SK-N-SH treated with all-trans-retinoic acid at 6 μM for 48 hours (cell line): ENCODE results near the gene MDGA2.

Source experiments
- ISL1 ChIP-seq: fragments of 250-450 bp; sonication (Bioruptor Pico); IDR thresholded peaks from 2 replicates; pipeline ENCODE4 v2.1.2; 2022; ENCODE audit warnings: mild to moderate bottlenecking, moderate library complexity
- PATZ1 ChIP-seq: fragments of 250-450 bp; sonication (Bioruptor Pico); IDR thresholded peaks from 2 replicates; pipeline ENCODE4 v1.8.0; 2020; ENCODE audit warnings: mild to moderate bottlenecking, moderate library complexity, borderline replicate concordance
- POU6F1 ChIP-seq: fragments of 250-450 bp; sonication (Bioruptor Pico); IDR thresholded peaks from 2 replicates; pipeline ENCODE4 v1.8.0; 2021; ENCODE audit warnings: low read depth, mild to moderate bottlenecking, moderate library complexity, borderline replicate concordance
- SNAI2 ChIP-seq: fragments of 250-450 bp; sonication (Bioruptor Pico); IDR thresholded peaks from 2 replicates; pipeline ENCODE4 v1.5.0; 2020; ENCODE audit warnings: mild to moderate bottlenecking, moderate library complexity
- ZFP30 ChIP-seq: fragments of 450-650 bp; formaldehyde crosslinking; IDR thresholded peaks from 2 replicates; pipeline ENCODE4 v1.5.0; 2022; ENCODE audit warnings: mild to moderate bottlenecking, moderate library complexity
- ZNF565 ChIP-seq: fragments of 450-650 bp; formaldehyde crosslinking; conservative IDR thresholded peaks from 2 replicates; pipeline ENCODE4 v1.5.0; 2020; ENCODE audit warnings: low read depth, mild to moderate bottlenecking, moderate library complexity
- ZNF70 ChIP-seq: fragments of 450-650 bp; formaldehyde crosslinking; IDR thresholded peaks from 2 replicates; pipeline ENCODE4 v1.5.0; 2020; ENCODE audit warnings: mild to moderate bottlenecking, moderate library complexity

- no peak for TF ChIP-seq ISL1
- TF ChIP-seq ZNF70 (CRISPR knock-in tag), result no peak
- no peak for TF ChIP-seq PATZ1 (CRISPR knock-in tag)
- no peak for TF ChIP-seq ZNF565 (CRISPR knock-in tag)
- TF ChIP-seq SNAI2 (CRISPR knock-in tag), result no peak
- TF ChIP-seq ZFP30, result no peak
- TF ChIP-seq POU6F1 (CRISPR knock-in tag), result no peak
These were observed 163.6 kb downstream of the MDGA2 start for GRCh38 chr14:47511829-47512228.
